Caco-2 (cell line): ENCODE data around the gene TRPM1. TPM values are rescaled to one million over a fixed set of nuclear protein-coding genes. Genes with fewer than 3 reads are reported as not detected.

Experiments used
- BruUV-seq: library from RNA; stranded (reverse); fragments of 400-500 nt; replicated peaks from 2 replicates; lab custom pipeline; 2021; lab: Mats Ljungman, UMichigan
- CTCF ChIA-PET: fragments of 300-600 bp; sonication (Branson Sonifier 250); formaldehyde crosslinking; loops from one replicate; lab custom pipeline; 2022; ENCODE audit warnings: antibody characterized with exemption; lab: Charles Lee
- POLR2A ChIA-PET: fragments of 300-600 bp; sonication (Branson Sonifier 250); formaldehyde crosslinking; loops from one replicate; lab custom pipeline; 2022; ENCODE audit warnings: antibody characterized with exemption; lab: Charles Lee
- DNase-seq, 2 experiments: peaks; one replicate each; pipeline versions ENCODE4 v3.0.0 to v3.0.0-alpha.2; 2020 to 2022
- H3K27me3 ChIP-seq: replicated peaks from 2 replicates; pipeline ENCODE4 v1.6.0; 2011; ENCODE audit warnings: low read length; ENCODE audit not compliant: control insufficient read depth, insufficient read depth
- H3K36me3 ChIP-seq: 2 replicates; pipeline ENCODE4 v1.5.1; 2011; ENCODE audit warnings: low read length; ENCODE audit not compliant: control insufficient read depth, insufficient read depth
- H3K4me1 ChIP-seq: fragments of 250-450 bp; sonication (Bioruptor Pico); 2 replicates; pipeline ENCODE4 v1.5.1; 2020; ENCODE audit warnings: mild to moderate bottlenecking
- H3K4me3 ChIP-seq: 2 replicates; pipeline ENCODE4 v1.5.1; 2011; ENCODE audit warnings: low read depth, mild to moderate bottlenecking, control low read depth, low read length
- H3K9me3 ChIP-seq: fragments of 250-450 bp; sonication (Bioruptor Pico); 2 replicates; pipeline ENCODE4 v1.5.1; 2020; ENCODE audit warnings: mild to moderate bottlenecking, moderate library complexity
- H3K27ac Mint-ChIP-seq: one replicate; pipeline ENCODE4 v1.8.0; 2022; ENCODE audit warnings: mixed read lengths; ENCODE audit not compliant: unreplicated experiment
- H3K27me3 Mint-ChIP-seq: one replicate; pipeline ENCODE4 v1.8.0; 2022; ENCODE audit warnings: mixed read lengths; ENCODE audit not compliant: insufficient read depth, unreplicated experiment
- H3K36me3 Mint-ChIP-seq: one replicate; pipeline ENCODE4 v1.8.0; 2022; ENCODE audit warnings: mild to moderate bottlenecking, mixed read lengths; ENCODE audit not compliant: insufficient read depth, unreplicated experiment
- H3K4me1 Mint-ChIP-seq: one replicate; pipeline ENCODE4 v1.8.0; 2022; ENCODE audit warnings: low read depth, mixed read lengths; ENCODE audit not compliant: unreplicated experiment
- H3K4me3 Mint-ChIP-seq: one replicate; pipeline ENCODE4 v1.8.0; 2022; ENCODE audit warnings: mild to moderate bottlenecking, moderate library complexity, mixed read lengths; ENCODE audit not compliant: unreplicated experiment
- H3K9me3 Mint-ChIP-seq: one replicate; pipeline ENCODE4 v1.8.0; 2022; ENCODE audit warnings: mixed read lengths; ENCODE audit not compliant: unreplicated experiment
- CTCF ChIP-seq, 2 experiments: fragments of 200-600 bp in 1 of 2; IDR thresholded peaks; 1 replicate in 1 of 2; 2 replicates in 1 of 2; pipeline versions ENCODE4 v1.5.1 to v1.8.0; 2011 to 2022; ENCODE audit warnings: antibody characterized with exemption in 1 of 2, control low read depth in 1 of 2, inconsistent platforms in 1 of 2, low read depth in 1 of 2, low read length in 1 of 2, mild to moderate bottlenecking in 1 of 2, moderate library complexity in 1 of 2; ENCODE audit not compliant: insufficient read depth in 1 of 2, severe bottlenecking in 1 of 2, unreplicated experiment in 1 of 2
- intact Hi-C: fragments of 100-400 bp; cut with micrococcal nuclease; formaldehyde crosslinking; loops from one replicate; pipeline ENCODE4 v1.10.0; 2022; ENCODE audit not compliant: unreplicated experiment
- total RNA-seq: library from RNA; stranded (reverse); gene quantifications from 2 replicates; pipeline ENCODE4 v1.2.3, GENCODE V29; 2022

The TRPM1 gene
- total RNA-seq, 1 experiment from 2014 or later = not detected

GRCh38 chr15:31096563-31096962 lies 5.0 kb downstream of the TRPM1 start:
- Mint-ChIP-seq H3K27ac (no peak overlapping the region), H3K36me3 (no peaks in the 10 kb centered on the region), H3K27me3 (no peaks in the 10 kb centered on the region), H3K4me1 (peaks cover 14% of the 10 kb centered on the region), H3K9me3 (no peaks in the 10 kb centered on the region), H3K4me3 (no peak overlapping the region)
- no peak for DNase-seq
- intact Hi-C loops = loop anchor here (2.0 kb wide), 1 partner anchor 28 kb away; no protein-coding TSS in a partner anchor
- Histone ChIP-seq H3K4me3 (no peak overlapping the region), H3K36me3 (no peaks in the 10 kb centered on the region), H3K27me3 (no peaks in the 10 kb centered on the region), H3K4me1 (0 out of 2 replicates have a peak, but pooled peaks cover 3% of the 10 kb centered on the region), H3K9me3 (0 out of 2 replicates have a peak, but pooled peaks cover 6% of the 10 kb centered on the region)
- BruUV-seq = no TSS peak
- no peak for TF ChIP-seq CTCF (IDR thresholded peaks at IDR 0.05; ENCODE audit: insufficient read depth in 1 of 2, low read depth in 1 of 2, low read length in 1 of 2, severe bottlenecking in 1 of 2, unreplicated experiment in 1 of 2)
- CTCF ChIA-PET = no interaction called here
- POLR2A ChIA-PET = no interaction called here

- ChIA-PET POLR2A (no interaction called here), CTCF (no interaction called here)
- H3K4me3 ChIP-seq = no peak overlapping the region
- no peaks in the 10 kb centered on the region for H3K9me3 Mint-ChIP-seq
- no peak for DNase-seq
- H3K4me1 Mint-ChIP-seq = no peaks in the 10 kb centered on the region
- H3K4me1 ChIP-seq = 0 out of 2 replicates have a peak, but pooled peaks cover 3% of the 10 kb centered on the region
- no peaks in the 10 kb centered on the region for H3K36me3 ChIP-seq
- no peak overlapping the region for H3K4me3 Mint-ChIP-seq
- intact Hi-C loops = no loop called here
- H3K36me3 Mint-ChIP-seq = no peaks in the 10 kb centered on the region
- H3K27me3 ChIP-seq = no peaks in the 10 kb centered on the region
- H3K9me3 ChIP-seq = 0 out of 2 replicates have a peak, but pooled peaks cover 6% of the 10 kb centered on the region
- no TSS peak for BruUV-seq
- no peak overlapping the region for H3K27ac Mint-ChIP-seq
- H3K27me3 Mint-ChIP-seq = no peaks in the 10 kb centered on the region
- no peak for TF ChIP-seq CTCF (IDR thresholded peaks at IDR 0.05; ENCODE audit: insufficient read depth in 1 of 2, low read depth in 1 of 2, low read length in 1 of 2, severe bottlenecking in 1 of 2, unreplicated experiment in 1 of 2)
Observed at GRCh38 chr15:31091481-31091880, 10.0 kb downstream of the TRPM1 start.

GRCh38 chr15:31090766-31091165 lies 10.8 kb downstream of the TRPM1 start:
- no peaks in the 10 kb centered on the region for H3K27me3 Mint-ChIP-seq
- Histone ChIP-seq H3K4me1 (0 out of 2 replicates have a peak, but pooled peaks cover 3% of the 10 kb centered on the region), H3K4me3 (no peak overlapping the region), H3K27me3 (no peaks in the 10 kb centered on the region), H3K36me3 (no peaks in the 10 kb centered on the region), H3K9me3 (0 out of 2 replicates have a peak, but pooled peaks cover 6% of the 10 kb centered on the region)
- no peaks in the 10 kb centered on the region for H3K9me3 Mint-ChIP-seq
- ChIA-PET CTCF (no interaction called here), POLR2A (no interaction called here)
- no peaks in the 10 kb centered on the region for H3K36me3 Mint-ChIP-seq
- no peak for DNase-seq
- no peak overlapping the region for H3K27ac Mint-ChIP-seq
- H3K4me3 Mint-ChIP-seq = no peak overlapping the region
- intact Hi-C loops = no loop called here
- TF ChIP-seq CTCF (IDR thresholded peaks at IDR 0.05; ENCODE audit: insufficient read depth in 1 of 2, low read depth in 1 of 2, low read length in 1 of 2, severe bottlenecking in 1 of 2, unreplicated experiment in 1 of 2) = no peak
- no peaks in the 10 kb centered on the region for H3K4me1 Mint-ChIP-seq
- BruUV-seq = no TSS peak
